22Rv1 (cell line): ENCODE data around the gene LARP1.

Experiments
- H3K27ac ChIP-seq: fragments of 450-650 bp; 2 replicates; pipeline ENCODE4 v1.5.1; 2017
- CTCF ChIP-seq: fragments of 450-650 bp; IDR thresholded peaks from 2 replicates; pipeline ENCODE4 v1.5.1; 2017; ENCODE audit warnings: mild to moderate bottlenecking
- ZFX ChIP-seq: fragments of 450-650 bp; IDR thresholded peaks from 2 replicates; pipeline ENCODE4 v1.6.1; 2017; ENCODE audit warnings: antibody characterized with exemption, borderline replicate concordance

Gene LARP1

GRCh38 chr5:154791535-154791934 lies 36.4 kb downstream of the LARP1 start:
- no peak overlapping the region for H3K27ac ChIP-seq
- TF ChIP-seq ZFX: no peak
- no peak for TF ChIP-seq CTCF

GRCh38 chr5:154793599-154794524 lies 38.7 kb downstream of the LARP1 start:
- peak overlapping the region; percentile 10; the same call in 1 of the 2 replicates for H3K27ac ChIP-seq
- TF ChIP-seq CTCF (no peak), ZFX (no peak)

GRCh38 chr5:154794525-154795234 lies 39.5 kb downstream of the LARP1 start:
- TF ChIP-seq CTCF (no peak), ZFX (no peak)
- H3K27ac ChIP-seq: peak overlapping the region; percentile 10; the same call in 1 of the 2 replicates

- peak overlapping the region; percentile 10; the same call in 1 of the 2 replicates for H3K27ac ChIP-seq
Observed at GRCh38 chr5:154795235-154795596, 40.0 kb downstream of the LARP1 start.

DNA sequence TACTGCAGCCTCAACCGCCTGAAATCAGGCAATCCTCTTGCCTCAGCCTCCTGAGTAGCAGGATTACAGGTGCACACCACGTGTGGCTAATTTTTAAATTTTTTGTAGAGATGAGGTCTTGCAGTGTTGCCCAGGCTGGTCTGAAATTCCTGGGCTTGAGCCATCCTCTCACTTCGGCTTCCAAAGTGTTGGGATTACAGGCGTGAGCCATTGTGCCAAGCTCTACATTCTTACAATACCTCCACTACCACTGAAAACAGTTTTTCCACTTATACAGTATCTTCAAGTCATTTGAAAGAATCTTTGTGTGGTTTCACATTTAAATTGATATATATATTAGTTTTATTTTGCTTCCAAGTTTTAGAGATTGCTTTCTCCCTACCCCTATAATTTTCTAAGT lies 42.6 kb downstream of the LARP1 start:
- no peak overlapping the region for H3K27ac ChIP-seq
- no peak for TF ChIP-seq ZFX
- no peak for TF ChIP-seq CTCF

More at GRCh38 chr5:154795235-154795596, 40.0 kb downstream of the LARP1 start:
- TF ChIP-seq ZFX: no peak
- TF ChIP-seq CTCF: no peak

- no peak overlapping the region for H3K27ac ChIP-seq
- no peak for TF ChIP-seq ZFX
- no peak for TF ChIP-seq CTCF
Observed at GRCh38 chr5:154800582-154800981, 45.4 kb downstream of the LARP1 start.

GRCh38 chr5:154801083-154801482 lies 45.9 kb downstream of the LARP1 start:
- no peak for TF ChIP-seq CTCF
- no peak for TF ChIP-seq ZFX
- H3K27ac ChIP-seq: no peak overlapping the region
